SK-N-SH (cell line): ENCODE measurements around the gene IQSEC3. TPM values are rescaled to one million over a fixed set of nuclear protein-coding genes. Genes with fewer than 3 reads are reported as not detected.

Experiments used
- CTCF ChIA-PET: fragments of 300-600, 350-600 bp; formaldehyde crosslinking; extraction: SDS; loops from one replicate; lab custom pipeline; 2021; lab: Yijun Ruan, JAX
- POLR2A ChIA-PET: fragments of 350-600 bp; sonication (Branson Sonifier 250); formaldehyde crosslinking; extraction: SDS; loops from one replicate; lab custom pipeline; 2020; ENCODE audit warnings: antibody characterized with exemption, inconsistent platforms; lab: Yijun Ruan, JAX
- DNase-seq: peaks from one replicate; pipeline ENCODE4 v3.0.0; 2012
- H2AFZ ChIP-seq: fragments of 200-600 bp; sonication (generic); 2 replicates; pipeline ENCODE4 v1.8.1; 2016; ENCODE audit warnings: antibody characterized with exemption, mild to moderate bottlenecking, low read depth
- H3F3A ChIP-seq: fragments of 200-600 bp; sonication (generic); replicated peaks from 2 replicates; pipeline ENCODE3; 2016; ENCODE audit warnings: antibody characterized with exemption, mild to moderate bottlenecking; ENCODE audit not compliant: insufficient read depth
- H3K27ac ChIP-seq, 2 experiments: fragments of 200-500 bp in 1 of 2; fragments of 200-600 bp in 1 of 2; sonication (Bioruptor generic) in 1 of 2; sonication (generic), shearing (Covaris generic) in 1 of 2; 2 replicates each; pipeline versions ENCODE4 v1.5.1 to v1.6.1; 2014 to 2016; ENCODE audit warnings: low read depth in 2 of 2, inconsistent platforms in 1 of 2, low read length in 1 of 2, mild to moderate bottlenecking in 1 of 2, mixed read lengths in 1 of 2
- H3K27me3 ChIP-seq: fragments of 200-600 bp; sonication (generic), shearing (Covaris generic); 2 replicates; pipeline ENCODE4 v1.6.1; 2016; ENCODE audit warnings: mixed run types; ENCODE audit not compliant: insufficient read depth
- H3K36me3 ChIP-seq, 2 experiments: fragments of 200-500 bp in 1 of 2; fragments of 200-600 bp in 1 of 2; sonication (Bioruptor generic) in 1 of 2; sonication (generic) in 1 of 2; replicated peaks in 1 of 2; 2 replicates each; pipeline versions ENCODE3 to v1.5.1; 2014 to 2016; ENCODE audit warnings: low read length in 1 of 2, mild to moderate bottlenecking in 1 of 2; ENCODE audit not compliant: insufficient read depth in 2 of 2, control insufficient read depth in 1 of 2
- H3K4me1 ChIP-seq, 2 experiments: fragments of 200-500 bp in 1 of 2; fragments of 200-600 bp in 1 of 2; sonication (Bioruptor generic) in 1 of 2; sonication (generic), shearing (Covaris generic) in 1 of 2; 2 replicates each; pipeline versions ENCODE4 v1.5.1 to v1.6.1; 2014 to 2016; ENCODE audit warnings: low read depth in 1 of 2, low read length in 1 of 2, mixed run types in 1 of 2; ENCODE audit not compliant: insufficient read depth in 2 of 2, control insufficient read depth in 1 of 2
- H3K4me2 ChIP-seq: fragments of 200-600 bp; sonication (generic), shearing (Covaris generic); 2 replicates; pipeline ENCODE4 v1.6.1; 2017; ENCODE audit warnings: mixed run types
- H3K4me3 ChIP-seq, 2 experiments: fragments of 200-500 bp in 1 of 2; fragments of 200-600 bp in 1 of 2; sonication (Bioruptor generic) in 1 of 2; sonication (generic), shearing (Covaris generic) in 1 of 2; 2 replicates each; pipeline versions ENCODE4 v1.5.1 to v1.8.1; 2014 to 2016; ENCODE audit warnings: low read depth in 2 of 2, inconsistent platforms in 1 of 2, low read length in 1 of 2, mild to moderate bottlenecking in 1 of 2, mixed read lengths in 1 of 2, moderate library complexity in 1 of 2
- H3K79me2 ChIP-seq: fragments of 200-600 bp; sonication (generic); 2 replicates; pipeline ENCODE4 v1.8.1; 2017; ENCODE audit warnings: mild to moderate bottlenecking; ENCODE audit not compliant: insufficient read depth
- H3K9ac ChIP-seq: fragments of 200-600 bp; sonication (generic); 2 replicates; pipeline ENCODE4 v1.6.1; 2017; ENCODE audit warnings: mixed run types
- H3K9me2 ChIP-seq: fragments of 200-600 bp; sonication (generic); 2 replicates; pipeline ENCODE4 v1.6.1; 2017; ENCODE audit warnings: mixed run types
- H3K9me3 ChIP-seq: fragments of 200-600 bp; sonication (generic); 2 replicates; pipeline ENCODE4 v1.6.1; 2017; ENCODE audit warnings: mixed run types, mild to moderate bottlenecking, moderate library complexity
- H4K20me1 ChIP-seq: fragments of 200-600 bp; sonication (generic); 2 replicates; pipeline ENCODE4 v1.6.1; 2017; ENCODE audit warnings: mild to moderate bottlenecking, mixed run types; ENCODE audit not compliant: insufficient read depth
- CHD2 ChIP-seq: fragments of 150-350 bp; IDR thresholded peaks from 2 replicates; pipeline ENCODE4 v1.6.1; 2018; ENCODE audit warnings: low read length; ENCODE audit not compliant: partially characterized antibody
- ELF1 ChIP-seq: IDR thresholded peaks from 2 replicates; pipeline ENCODE4 v1.4.0; 2012
- EP300 ChIP-seq, 2 experiments: IDR thresholded peaks; 2 replicates each; pipeline versions ENCODE4 v1.4.0 to v1.6.1; 2012; ENCODE audit warnings: borderline replicate concordance in 1 of 2, low read depth in 1 of 2, low read length in 1 of 2
- FOSL2 ChIP-seq: IDR thresholded peaks from 2 replicates; pipeline ENCODE4 v1.4.0; 2012; ENCODE audit warnings: low read depth, mild to moderate bottlenecking, moderate library complexity, borderline replicate concordance
- FOXM1 ChIP-seq: IDR thresholded peaks from 2 replicates; pipeline ENCODE4 v1.4.0; 2012; ENCODE audit warnings: low read depth, mild to moderate bottlenecking
- JUND ChIP-seq: IDR thresholded peaks from 2 replicates; pipeline ENCODE4 v1.4.0; 2012
- MAX ChIP-seq: IDR thresholded peaks from 2 replicates; pipeline ENCODE4 v1.4.0; 2012; ENCODE audit warnings: low read depth
- MXI1 ChIP-seq: IDR thresholded peaks from 2 replicates; pipeline ENCODE4 v1.6.1; 2012; ENCODE audit warnings: mild to moderate bottlenecking, low read depth, low read length, improper control_type of control experiment
- NFIC ChIP-seq: IDR thresholded peaks from 2 replicates; pipeline ENCODE4 v1.4.0; 2012; ENCODE audit warnings: borderline replicate concordance
- PBX3 ChIP-seq: IDR thresholded peaks from 2 replicates; pipeline ENCODE4; 2012
- RCOR1 ChIP-seq: fragments of 150-350 bp; IDR thresholded peaks from 2 replicates; pipeline ENCODE4 v1.6.1; 2017; ENCODE audit warnings: antibody characterized with exemption, low read length
- SIN3A ChIP-seq: IDR thresholded peaks from 2 replicates; pipeline ENCODE4 v1.6.1; 2012; ENCODE audit warnings: low read depth, mild to moderate bottlenecking, low read length, moderate library complexity, borderline replicate concordance
- SMC3 ChIP-seq: IDR thresholded peaks from 2 replicates; pipeline ENCODE4 v1.6.1; 2012; ENCODE audit warnings: low read depth, low read length, improper control_type of control experiment
- TCF12 ChIP-seq: IDR thresholded peaks from 2 replicates; pipeline ENCODE4 v1.4.0; 2012
- USF1 ChIP-seq: IDR thresholded peaks from 2 replicates; pipeline ENCODE4 v1.4.0; 2012; ENCODE audit warnings: low read depth, borderline replicate concordance
- ZBTB33 ChIP-seq: IDR thresholded peaks from 2 replicates; pipeline ENCODE4 v1.4.0; 2012; ENCODE audit warnings: low read depth, borderline replicate concordance
- WGBS: methylation state at CpG from one replicate; pipeline ENCODE4 v1.1.6; 2017; ENCODE audit warnings: low lambda C conversion rate; 5-methylcytosine and 5-hydroxymethylcytosine counted together
- polyA plus RNA-seq, 3 experiments: library from polyadenylated mRNA; depleted of rRNA; stranded (reverse); fragments of >200 nt; gene quantifications; 2 replicates each; pipeline ENCODE4 v1.2.3, GENCODE V29; 2012
- TF ChIP-seq, protein P1 (sequence below): fragments of 150-350 bp; IDR thresholded peaks from 2 replicates; pipeline ENCODE4 v1.6.1; 2016; ENCODE audit warnings: mild to moderate bottlenecking, low read depth, low read length
- TF ChIP-seq, protein P2 (sequence below): fragments of 150-350 bp; IDR thresholded peaks from 2 replicates; pipeline ENCODE4 v1.6.1; 2017; ENCODE audit warnings: antibody characterized with exemption, low read length, low read depth, borderline replicate concordance
- TF ChIP-seq, protein P3 (sequence below): fragments of 200-600 bp; sonication (generic); IDR thresholded peaks from 2 replicates; pipeline ENCODE4 v1.6.1; 2017; ENCODE audit warnings: antibody characterized with exemption, mild to moderate bottlenecking, moderate library complexity

Gene IQSEC3
- polyA plus RNA-seq, 1 of the 3 experiments (the other 2 are of a cell fraction), result 0.02 TPM

DNA sequence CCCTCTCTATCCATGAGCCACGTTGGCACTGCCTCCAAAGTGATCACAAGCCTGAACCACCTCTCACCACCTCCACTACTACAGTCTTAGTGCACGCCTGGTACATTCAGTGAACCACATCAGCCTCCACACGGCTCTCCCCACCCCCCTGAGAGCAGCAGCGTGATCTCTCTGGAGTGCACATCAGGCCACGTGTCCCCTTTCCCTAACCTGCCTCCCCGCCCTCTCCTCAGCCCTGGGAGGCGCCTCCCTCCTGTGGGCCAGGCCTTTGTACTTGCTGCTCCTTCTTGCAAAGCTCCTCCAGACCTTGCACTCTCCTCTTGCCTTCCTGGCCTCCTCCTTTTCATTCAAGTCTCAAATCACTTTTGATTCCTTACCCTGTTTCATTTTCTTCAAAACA lies 97.6 kb downstream of the IQSEC3 start (continued):
- no peak for TF ChIP-seq MAX
- no peak for TF ChIP-seq FOXM1
- TF ChIP-seq ZBTB33, result no peak
- TF ChIP-seq EP300 (IDR thresholded peaks at IDR 0.05; ENCODE audit: borderline replicate concordance in 1 of 2, low read depth in 1 of 2, low read length in 1 of 2), result no peak
- TF ChIP-seq, protein P1, sequence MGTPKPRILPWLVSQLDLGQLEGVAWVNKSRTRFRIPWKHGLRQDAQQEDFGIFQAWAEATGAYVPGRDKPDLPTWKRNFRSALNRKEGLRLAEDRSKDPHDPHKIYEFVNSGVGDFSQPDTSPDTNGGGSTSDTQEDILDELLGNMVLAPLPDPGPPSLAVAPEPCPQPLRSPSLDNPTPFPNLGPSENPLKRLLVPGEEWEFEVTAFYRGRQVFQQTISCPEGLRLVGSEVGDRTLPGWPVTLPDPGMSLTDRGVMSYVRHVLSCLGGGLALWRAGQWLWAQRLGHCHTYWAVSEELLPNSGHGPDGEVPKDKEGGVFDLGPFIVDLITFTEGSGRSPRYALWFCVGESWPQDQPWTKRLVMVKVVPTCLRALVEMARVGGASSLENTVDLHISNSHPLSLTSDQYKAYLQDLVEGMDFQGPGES, result no peak
- no peak for TF ChIP-seq USF1
- no peak for TF ChIP-seq RCOR1
- TF ChIP-seq, protein P2, sequence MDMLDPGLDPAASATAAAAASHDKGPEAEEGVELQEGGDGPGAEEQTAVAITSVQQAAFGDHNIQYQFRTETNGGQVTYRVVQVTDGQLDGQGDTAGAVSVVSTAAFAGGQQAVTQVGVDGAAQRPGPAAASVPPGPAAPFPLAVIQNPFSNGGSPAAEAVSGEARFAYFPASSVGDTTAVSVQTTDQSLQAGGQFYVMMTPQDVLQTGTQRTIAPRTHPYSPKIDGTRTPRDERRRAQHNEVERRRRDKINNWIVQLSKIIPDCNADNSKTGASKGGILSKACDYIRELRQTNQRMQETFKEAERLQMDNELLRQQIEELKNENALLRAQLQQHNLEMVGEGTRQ, result no peak
- no peak for TF ChIP-seq MXI1
- TF ChIP-seq SMC3, result no peak
- TF ChIP-seq TCF12, result no peak
- TF ChIP-seq PBX3, result no peak
- no peak for TF ChIP-seq SIN3A

- no peak overlapping the region for H3K27ac ChIP-seq
- peaks cover 0 to 22% of the 10 kb centered on the region in 2 experiments; a peak in 2 of 4 replicates for H3K4me1 ChIP-seq
- no peak overlapping the region for H3K9ac ChIP-seq
- H3K4me3 ChIP-seq, result no peak overlapping the region
- no peaks in the 10 kb centered on the region for H3K27me3 ChIP-seq
- no peaks in the 10 kb centered on the region for H3K79me2 ChIP-seq
- H3K4me2 ChIP-seq, result no peak overlapping the region
- H4K20me1 ChIP-seq, result no peaks in the 10 kb centered on the region
- no peaks in the 10 kb centered on the region for H3F3A ChIP-seq
- no peak overlapping the region for H2AFZ ChIP-seq
- H3K9me2 ChIP-seq, result no peaks in the 10 kb centered on the region
- H3K9me3 ChIP-seq, result no peaks in the 10 kb centered on the region
- DNase-seq, result no peak
- H3K36me3 ChIP-seq, result no peaks in the 10 kb centered on the region
- ChIA-PET POLR2A (no interaction called here), CTCF (interaction anchor here (0.9 to 3.0 kb wide), 5 partner anchors 9 to 54 kb away, joined by 3 to 16 read pairs (median 4); no protein-coding TSS in a partner anchor)
- 70% methylated on average over 9 of the region's 15 CpGs for WGBS
- TF ChIP-seq SMC3 (no peak), NFIC (no peak), CHD2 (no peak), MAX (no peak), ELF1 (no peak), FOSL2 (no peak), JUND (no peak), SIN3A (no peak), EP300 (IDR thresholded peaks at IDR 0.05; ENCODE audit: borderline replicate concordance in 1 of 2, low read depth in 1 of 2, low read length in 1 of 2) (no peak), FOXM1 (no peak), PBX3 (no peak)
- TF ChIP-seq, protein P3, sequence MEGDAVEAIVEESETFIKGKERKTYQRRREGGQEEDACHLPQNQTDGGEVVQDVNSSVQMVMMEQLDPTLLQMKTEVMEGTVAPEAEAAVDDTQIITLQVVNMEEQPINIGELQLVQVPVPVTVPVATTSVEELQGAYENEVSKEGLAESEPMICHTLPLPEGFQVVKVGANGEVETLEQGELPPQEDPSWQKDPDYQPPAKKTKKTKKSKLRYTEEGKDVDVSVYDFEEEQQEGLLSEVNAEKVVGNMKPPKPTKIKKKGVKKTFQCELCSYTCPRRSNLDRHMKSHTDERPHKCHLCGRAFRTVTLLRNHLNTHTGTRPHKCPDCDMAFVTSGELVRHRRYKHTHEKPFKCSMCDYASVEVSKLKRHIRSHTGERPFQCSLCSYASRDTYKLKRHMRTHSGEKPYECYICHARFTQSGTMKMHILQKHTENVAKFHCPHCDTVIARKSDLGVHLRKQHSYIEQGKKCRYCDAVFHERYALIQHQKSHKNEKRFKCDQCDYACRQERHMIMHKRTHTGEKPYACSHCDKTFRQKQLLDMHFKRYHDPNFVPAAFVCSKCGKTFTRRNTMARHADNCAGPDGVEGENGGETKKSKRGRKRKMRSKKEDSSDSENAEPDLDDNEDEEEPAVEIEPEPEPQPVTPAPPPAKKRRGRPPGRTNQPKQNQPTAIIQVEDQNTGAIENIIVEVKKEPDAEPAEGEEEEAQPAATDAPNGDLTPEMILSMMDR, result no peak
- TF ChIP-seq, protein P2, result no peak
Measured at GRCh38 chr12:165862-166368, 99.3 kb downstream of the IQSEC3 start.
